MCF 10A (cell line): ENCODE data around the gene PTCD2. TPM values are rescaled to one million over a fixed set of nuclear protein-coding genes. Genes with fewer than 3 reads are reported as not detected.
A peak's percentile ranks its signal among the peaks of the same experiment; 100 is the strongest.

Experiments used
- BruUV-seq: library from RNA; stranded (reverse); fragments of 400-500 nt; replicated peaks from 2 replicates; lab custom pipeline; 2021; lab: Mats Ljungman, UMichigan
- CTCF ChIA-PET: fragments of 300-600 bp; sonication (Branson Sonifier 250); formaldehyde crosslinking; extraction: SDS; loops from one replicate; lab custom pipeline; 2021; ENCODE audit warnings: antibody characterized with exemption, inconsistent platforms; lab: Yijun Ruan, JAX
- POLR2A ChIA-PET: fragments of 300-600, 350-650 bp; sonication (Branson Sonifier 250); formaldehyde crosslinking; extraction: SDS; loops from one replicate; lab custom pipeline; 2020; ENCODE audit warnings: antibody characterized with exemption, inconsistent platforms; lab: Yijun Ruan, JAX
- DNase-seq: peaks from one replicate; pipeline ENCODE4 v3.0.0-alpha.2; 2018; ENCODE audit not compliant: unreplicated experiment
- H3K27ac Mint-ChIP-seq: one replicate; pipeline ENCODE4 v1.8.0; 2022; ENCODE audit warnings: mild to moderate bottlenecking, low read depth, mixed read lengths; ENCODE audit not compliant: unreplicated experiment
- H3K27me3 Mint-ChIP-seq: one replicate; pipeline ENCODE4 v1.8.0; 2022; ENCODE audit warnings: mixed read lengths; ENCODE audit not compliant: insufficient read depth, unreplicated experiment
- H3K36me3 Mint-ChIP-seq: one replicate; pipeline ENCODE4 v1.8.0; 2022; ENCODE audit warnings: mild to moderate bottlenecking, moderate library complexity, mixed read lengths; ENCODE audit not compliant: insufficient read depth, unreplicated experiment
- H3K4me1 Mint-ChIP-seq: one replicate; pipeline ENCODE4 v1.8.0; 2022; ENCODE audit warnings: mixed read lengths; ENCODE audit not compliant: insufficient read depth, unreplicated experiment
- H3K4me3 Mint-ChIP-seq: one replicate; pipeline ENCODE4 v1.8.0; 2022; ENCODE audit warnings: mild to moderate bottlenecking, moderate library complexity, mixed read lengths; ENCODE audit not compliant: unreplicated experiment
- H3K9me3 Mint-ChIP-seq: one replicate; pipeline ENCODE4 v1.8.0; 2022; ENCODE audit warnings: mixed read lengths; ENCODE audit not compliant: unreplicated experiment
- CTCF ChIP-seq: fragments of 200-600 bp; IDR thresholded peaks from one replicate; pipeline ENCODE4 v1.8.0; 2022; ENCODE audit warnings: antibody characterized with exemption, mild to moderate bottlenecking; ENCODE audit not compliant: unreplicated experiment
- intact Hi-C: fragments of 100-400 bp; cut with micrococcal nuclease; formaldehyde crosslinking; loops from 2 replicates; pipeline ENCODE4 v1.14.1; 2022
- total RNA-seq: library from RNA; stranded (reverse); gene quantifications from 2 replicates; pipeline ENCODE4 v1.2.3, GENCODE V29; 2022

Gene PTCD2
- total RNA-seq, 1 experiment from 2014 or later, result 20.3 TPM

DNA sequence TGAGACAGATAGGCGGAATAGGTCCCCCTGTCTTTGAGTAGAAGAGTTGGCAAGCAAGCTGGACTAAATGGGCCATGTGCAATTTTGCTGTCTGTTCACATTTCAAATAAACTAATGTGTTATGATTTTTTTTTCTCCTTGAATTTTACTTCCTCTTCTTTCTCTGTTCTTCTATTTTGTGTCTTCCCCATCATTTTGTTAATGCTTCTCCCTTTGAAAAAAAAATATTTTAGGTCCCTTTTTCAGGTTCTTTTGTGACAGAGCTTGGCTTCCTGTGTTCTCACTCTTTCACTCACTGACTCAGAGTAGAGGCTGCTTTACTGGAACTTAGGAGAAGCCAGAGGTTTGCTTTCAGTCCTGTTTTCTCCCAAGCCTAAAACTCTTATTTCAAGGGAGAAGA lies 48.1 kb downstream of the PTCD2 start:
- ChIA-PET CTCF (interaction anchor here (0.6 to 8.1 kb wide), 10 partner anchors 10 to 449 kb away, joined by 3 to 124 read pairs (median 5); no protein-coding TSS in a partner anchor), POLR2A (interaction anchor here (0.6 to 6.5 kb wide), 14 partner anchors 10 to 482 kb away, joined by 3 to 74 read pairs (median 7); no protein-coding TSS in a partner anchor)
- Mint-ChIP-seq H3K27me3 (no peaks in the 10 kb centered on the region), H3K4me1 (peaks cover 28% of the 10 kb centered on the region), H3K27ac (peak overlapping the region; percentile 14), H3K9me3 (no peaks in the 10 kb centered on the region), H3K4me3 (no peak overlapping the region), H3K36me3 (no peaks in the 10 kb centered on the region)
- intact Hi-C loops, result loop anchor here (5.0 to 10.0 kb wide), 2 partner anchors 67 to 244 kb away; no protein-coding TSS in a partner anchor
- BruUV-seq, result no TSS peak
- no peak for TF ChIP-seq CTCF
- no peak for DNase-seq

DNA sequence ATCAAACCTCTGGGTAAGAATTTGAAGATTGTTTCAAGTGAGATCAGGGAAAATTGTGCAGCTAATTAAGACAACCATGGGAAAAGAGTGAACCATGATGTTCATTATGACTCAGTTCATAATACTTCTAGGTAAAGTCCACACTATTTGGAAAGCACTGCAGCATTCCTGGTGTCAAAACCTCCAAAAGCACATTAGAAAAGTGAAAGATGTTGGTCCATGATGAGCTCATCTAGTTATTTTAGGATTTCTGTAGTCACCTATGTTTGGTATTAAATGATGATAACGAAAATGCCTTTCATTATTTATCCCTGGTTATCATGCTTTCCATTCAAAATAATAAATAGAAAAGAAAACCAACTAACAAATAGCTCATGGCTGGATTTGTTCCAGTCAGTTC lies 49.1 kb downstream of the PTCD2 start:
- POLR2A ChIA-PET, result interaction anchor here (0.7 to 6.5 kb wide), 13 partner anchors 9 to 485 kb away, joined by 3 to 74 read pairs (median 9); no protein-coding TSS in a partner anchor
- Mint-ChIP-seq H3K4me1 (peaks cover 23% of the 10 kb centered on the region), H3K27me3 (no peaks in the 10 kb centered on the region), H3K4me3 (no peak overlapping the region), H3K27ac (no peak overlapping the region), H3K9me3 (no peaks in the 10 kb centered on the region), H3K36me3 (no peaks in the 10 kb centered on the region)
- CTCF ChIA-PET, result interaction anchor here (0.6 to 8.1 kb wide), 4 partner anchors 9 to 471 kb away, joined by 3 to 124 read pairs (median 6); no protein-coding TSS in a partner anchor
- intact Hi-C loops, result loop anchor here (5.0 to 10.0 kb wide), 2 partner anchors 66 to 243 kb away; no protein-coding TSS in a partner anchor
- no peak for DNase-seq
- no TSS peak for BruUV-seq
- no peak for TF ChIP-seq CTCF

- no peak for TF ChIP-seq CTCF
- H3K4me3 Mint-ChIP-seq, result no peak overlapping the region
- POLR2A ChIA-PET, result interaction anchor here (0.7 to 6.5 kb wide), 8 partner anchors 9 to 449 kb away, joined by 3 to 74 read pairs (median 30); no protein-coding TSS in a partner anchor
- no peaks in the 10 kb centered on the region for H3K27me3 Mint-ChIP-seq
- H3K9me3 Mint-ChIP-seq, result no peaks in the 10 kb centered on the region
- intact Hi-C loops, result loop anchor here (5.0 to 10.0 kb wide), 2 partner anchors 65 to 243 kb away; no protein-coding TSS in a partner anchor
- no peak overlapping the region for H3K27ac Mint-ChIP-seq
- CTCF ChIA-PET, result interaction anchor here (1.6 to 8.1 kb wide), 3 partner anchors 9 to 155 kb away, joined by 5 to 124 read pairs (median 6); no protein-coding TSS in a partner anchor
- no peak for DNase-seq
- H3K4me1 Mint-ChIP-seq, result peaks cover 23% of the 10 kb centered on the region
- H3K36me3 Mint-ChIP-seq, result no peaks in the 10 kb centered on the region
- no TSS peak for BruUV-seq
Measured at GRCh38 chr5:72369711-72370110, 49.5 kb downstream of the PTCD2 start.

- Mint-ChIP-seq H3K9me3 (no peaks in the 10 kb centered on the region), H3K4me3 (no peak overlapping the region), H3K27ac (no peak overlapping the region), H3K36me3 (no peaks in the 10 kb centered on the region), H3K4me1 (peaks cover 14% of the 10 kb centered on the region), H3K27me3 (no peaks in the 10 kb centered on the region)
- TF ChIP-seq CTCF, result no peak
- no TSS peak for BruUV-seq
- intact Hi-C loops, result no loop called here
- POLR2A ChIA-PET, result interaction anchor here (0.6 to 1.7 kb wide), 5 partner anchors 16 to 151 kb away, joined by 3 to 5 read pairs (median 3); partner anchors contain the start of gene ZNF366
- no peak for DNase-seq
- CTCF ChIA-PET, result no interaction called here
Measured at GRCh38 chr5:72372331-72372730, 52.2 kb downstream of the PTCD2 start.
